SK-N-MC (cell line): ENCODE results near the gene FBXO36.

Experiments used
- DNase-seq: peaks from one replicate; pipeline ENCODE4 v3.0.0-alpha.2; 2011; ENCODE audit warnings: low read depth, low spot score
- H3K27ac ChIP-seq: fragments of 200-600 bp; sonication (generic); 2 replicates; pipeline ENCODE4 v1.5.1; 2016; ENCODE audit warnings: mixed run types
- H3K36me3 ChIP-seq: fragments of 200-600 bp; sonication (generic); 2 replicates; pipeline ENCODE4 v1.6.1; 2017; ENCODE audit warnings: antibody characterized with exemption, low read length, mixed read lengths; ENCODE audit not compliant: insufficient read depth
- H3K4me3 ChIP-seq: fragments of 200-600 bp; sonication (generic); 2 replicates; pipeline ENCODE4 v1.5.1; 2016
- H3K9ac ChIP-seq: fragments of 200-600 bp; sonication (generic); 2 replicates; pipeline ENCODE4 v1.8.0; 2017; ENCODE audit warnings: mixed run types, mixed read lengths; ENCODE audit not compliant: insufficient read length
- H3K9me3 ChIP-seq: fragments of 200-600 bp; sonication (generic); 2 replicates; pipeline ENCODE4 v1.6.1; 2017; ENCODE audit warnings: low read depth, mild to moderate bottlenecking, antibody characterized with exemption, low read length, moderate library complexity, mixed read lengths
- EZH2 ChIP-seq: fragments of 200-600 bp; sonication (generic); IDR thresholded peaks from one replicate; pipeline ENCODE4 v1.6.1; 2017; ENCODE audit warnings: antibody characterized with exemption
- FOXP2 ChIP-seq: optimal IDR thresholded peaks from 2 replicates; pipeline ENCODE3; 2011; ENCODE audit warnings: mild to moderate bottlenecking, moderate library complexity; ENCODE audit not compliant: insufficient read depth; ENCODE audit errors: extremely low read length, control extremely low read depth
- POLR2AphosphoS5 ChIP-seq: IDR thresholded peaks from 2 replicates; pipeline ENCODE4 v1.6.1; 2012; ENCODE audit warnings: mild to moderate bottlenecking, low read depth, low read length, borderline replicate concordance

FBXO36 gene

GRCh38 chr2:229903037-229903436 is 19.3 kb upstream of the FBXO36 start:
- H3K27ac ChIP-seq, result no peak overlapping the region
- no peak overlapping the region for H3K4me3 ChIP-seq
- peaks cover 20% of the 10 kb centered on the region for H3K36me3 ChIP-seq
- TF ChIP-seq EZH2 (no peak), POLR2AphosphoS5 (no peak), FOXP2 (no peak)
- H3K9ac ChIP-seq, result no peak overlapping the region
- DNase-seq, result no peak
- H3K9me3 ChIP-seq, result no peaks in the 10 kb centered on the region

DNA sequence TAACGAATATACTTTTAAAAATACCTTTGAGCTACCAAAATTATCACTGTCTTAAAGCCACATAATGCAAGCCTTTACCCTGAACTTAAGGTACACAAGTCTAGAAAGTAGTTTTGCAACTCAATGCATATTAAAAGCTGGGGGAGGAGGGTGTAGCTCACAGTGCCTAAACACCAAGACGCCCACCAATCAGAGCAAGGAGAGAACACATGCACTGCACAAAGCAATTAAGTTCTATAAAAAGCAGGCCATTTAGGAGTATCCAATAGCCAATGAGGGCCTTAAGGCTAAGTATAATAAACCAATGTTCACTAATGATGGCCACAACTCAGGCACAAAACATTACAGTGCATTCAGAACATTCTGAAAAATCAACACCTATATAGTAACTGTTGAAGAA is 16.7 kb upstream of the FBXO36 start:
- no peak overlapping the region for H3K4me3 ChIP-seq
- DNase-seq, result no peak
- H3K27ac ChIP-seq, result no peak overlapping the region
- no peaks in the 10 kb centered on the region for H3K9me3 ChIP-seq
- no peak for TF ChIP-seq EZH2
- no peak for TF ChIP-seq POLR2AphosphoS5
- TF ChIP-seq FOXP2, result no peak
- peaks cover 17% of the 10 kb centered on the region for H3K36me3 ChIP-seq
- H3K9ac ChIP-seq, result no peak overlapping the region

- Histone ChIP-seq H3K36me3 (peaks cover 12% of the 10 kb centered on the region), H3K9me3 (no peaks in the 10 kb centered on the region), H3K9ac (no peak overlapping the region), H3K4me3 (no peak overlapping the region), H3K27ac (no peak overlapping the region)
- no peak for TF ChIP-seq POLR2AphosphoS5
- no peak for TF ChIP-seq EZH2
- no peak for TF ChIP-seq FOXP2
- no peak for DNase-seq
Measured at GRCh38 chr2:229909090-229909489, 13.2 kb upstream of the FBXO36 start.

- no peak overlapping the region for H3K4me3 ChIP-seq
- TF ChIP-seq POLR2AphosphoS5 (no peak), EZH2 (no peak), FOXP2 (no peak)
Measured at GRCh38 chr2:229910147-229910831, 12.0 kb upstream of the FBXO36 start.

GRCh38 chr2:229910832-229911412 is 11.4 kb upstream of the FBXO36 start:
- H3K27ac ChIP-seq, result peak overlapping the region; percentile 39; the same call in 1 of the 2 replicates
- DNase-seq, result no peak
- TF ChIP-seq FOXP2, result no peak
- no peak for TF ChIP-seq POLR2AphosphoS5
- no peak for TF ChIP-seq EZH2
- peak overlapping the region; percentile 43 for H3K9ac ChIP-seq
- H3K36me3 ChIP-seq, result peaks cover 9% of the 10 kb centered on the region
- H3K9me3 ChIP-seq, result no peaks in the 10 kb centered on the region
- H3K4me3 ChIP-seq, result no peak overlapping the region

More at GRCh38 chr2:229910147-229910831, 12.0 kb upstream of the FBXO36 start:
- no peak overlapping the region for H3K27ac ChIP-seq
- no peak overlapping the region for H3K9ac ChIP-seq
- no peak for DNase-seq
- H3K9me3 ChIP-seq, result no peaks in the 10 kb centered on the region
- H3K36me3 ChIP-seq, result peaks cover 9% of the 10 kb centered on the region

DNA sequence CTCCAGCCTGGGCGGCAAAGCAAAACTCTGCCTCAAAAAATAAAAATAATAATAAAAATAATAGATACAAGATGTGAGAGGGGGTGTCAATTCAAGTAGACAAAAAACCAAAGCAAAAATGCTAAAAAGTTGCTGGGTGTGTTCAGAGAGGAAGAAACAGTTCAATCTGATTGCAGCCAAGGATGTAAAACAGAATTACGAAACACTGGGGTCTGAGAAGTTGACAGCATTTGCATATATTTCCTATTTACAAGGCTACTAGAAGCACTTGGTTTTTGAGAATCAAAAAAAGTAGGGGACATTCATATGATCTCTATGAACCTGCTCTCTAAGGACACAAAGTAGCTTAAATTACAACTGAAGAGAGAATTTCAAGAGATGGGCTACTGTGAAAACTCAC is 8.1 kb upstream of the FBXO36 start:
- Histone ChIP-seq H3K4me3 (no peak overlapping the region), H3K9me3 (no peaks in the 10 kb centered on the region), H3K36me3 (peaks cover 26% of the 10 kb centered on the region), H3K9ac (no peak overlapping the region), H3K27ac (peak overlapping the region; percentile 38; the same call in 1 of the 2 replicates)
- DNase-seq, result no peak
- TF ChIP-seq POLR2AphosphoS5 (no peak), FOXP2 (no peak), EZH2 (no peak)

GRCh38 chr2:229917793-229918192 is 4.5 kb upstream of the FBXO36 start:
- Histone ChIP-seq H3K9ac (no peak overlapping the region), H3K27ac (no peak overlapping the region), H3K9me3 (no peaks in the 10 kb centered on the region), H3K4me3 (no peak overlapping the region), H3K36me3 (peaks cover 26% of the 10 kb centered on the region)
- TF ChIP-seq EZH2 (no peak), FOXP2 (no peak), POLR2AphosphoS5 (no peak)
- DNase-seq, result no peak

DNA sequence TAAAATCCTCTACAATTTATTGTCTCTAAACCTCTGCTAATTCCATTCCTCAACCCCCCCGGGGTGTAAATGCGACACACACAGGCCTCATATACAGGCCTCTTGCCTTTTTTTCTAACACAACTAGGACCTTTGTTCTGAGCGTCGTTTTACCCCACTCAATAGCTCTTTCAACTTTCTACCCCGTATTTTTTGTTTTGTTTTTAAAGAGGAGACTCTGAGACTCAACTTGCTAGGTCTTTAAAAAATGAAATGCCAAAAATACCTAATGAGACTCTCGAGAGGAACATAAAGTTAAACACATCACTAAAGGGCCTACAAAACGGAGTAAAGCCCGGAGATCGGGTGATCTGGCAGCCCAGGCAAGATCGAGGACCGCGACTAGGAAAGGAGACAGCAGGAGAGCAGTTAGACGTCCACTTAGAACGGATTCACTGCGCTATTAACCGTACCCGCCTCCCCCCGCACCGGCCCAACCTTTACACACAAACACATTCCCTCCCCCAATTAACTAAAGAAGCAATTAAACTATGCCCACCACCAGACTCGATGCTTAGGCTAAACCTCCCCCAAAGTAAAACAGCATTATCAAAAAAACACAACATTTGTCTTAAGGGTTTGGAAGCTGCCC is 2.2 kb upstream of the FBXO36 start:
- H3K27ac ChIP-seq, result peak overlapping the region; percentile 93
- TF ChIP-seq EZH2, result no peak
- no peak for TF ChIP-seq POLR2AphosphoS5
- no peak for TF ChIP-seq FOXP2
- no peak for DNase-seq

More for the DNA sequence above, 2.2 kb upstream of the FBXO36 start:
- Histone ChIP-seq H3K9me3 (no peaks in the 10 kb centered on the region), H3K4me3 (peak overlapping the region; percentile 86), H3K9ac (peak overlapping the region; percentile 96), H3K36me3 (peaks cover 26% of the 10 kb centered on the region)
